OCI-LY3 (cell line): ENCODE data around the gene PARD3.

Experiments
- CTCF ChIP-seq: fragments of 200-600, 300-600 bp; sonication (generic); IDR thresholded peaks from 2 replicates; pipeline ENCODE4 v1.5.1; 2014; ENCODE audit warnings: antibody characterized with exemption, low read length, low read depth
- EZH2phosphoT487 ChIP-seq: fragments of 200-600 bp; shearing (Covaris generic); IDR thresholded peaks from 2 replicates; pipeline ENCODE4 v1.6.1; 2018; ENCODE audit warnings: antibody characterized with exemption, mixed run types, low read depth

DNA sequence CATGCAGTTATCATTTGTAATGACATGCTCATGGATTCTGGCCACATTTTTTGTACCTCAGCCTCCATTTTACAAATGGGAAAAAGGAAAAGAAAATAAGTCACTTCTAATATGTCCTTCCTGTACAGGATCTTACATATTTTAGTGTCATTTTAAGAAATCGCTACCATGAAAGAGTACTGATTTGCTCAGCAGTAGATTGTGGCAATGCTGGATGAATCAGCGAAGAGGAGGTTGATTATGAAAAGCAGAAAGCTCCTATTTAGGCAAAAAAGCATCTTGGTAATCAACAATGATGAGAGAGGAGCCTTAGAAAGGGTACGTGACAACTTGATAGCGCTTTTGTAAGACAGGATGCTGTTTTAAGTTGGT lies 522.9 kb downstream of the PARD3 start:
- TF ChIP-seq CTCF, result no peak
- no peak for TF ChIP-seq EZH2phosphoT487
